GM18526 (cell line): ENCODE results near the gene GJC2.

Experiments
- POLR2A ChIP-seq: IDR thresholded peaks from 3 replicates; pipeline ENCODE4 v1.6.1; 2011; ENCODE audit not compliant: insufficient read length; ENCODE audit errors: extremely low read depth

The GJC2 gene

GRCh38 chr1:228148196-228148861 is 1.4 kb upstream of the GJC2 start:
- no peak for TF ChIP-seq POLR2A

GRCh38 chr1:228148935-228149405 is 760 bp upstream of the GJC2 start:
- no peak for TF ChIP-seq POLR2A

- TF ChIP-seq POLR2A: no peak
Observed at GRCh38 chr1:228150120-228150460, 360 bp downstream of the GJC2 start.

- no peak for TF ChIP-seq POLR2A
Observed at GRCh38 chr1:228150461-228151179, 890 bp downstream of the GJC2 start.

GRCh38 chr1:228151180-228151925 is 1.6 kb downstream of the GJC2 start:
- TF ChIP-seq POLR2A: no peak

- no peak for TF ChIP-seq POLR2A
Observed at GRCh38 chr1:228152097-228152917, 2.6 kb downstream of the GJC2 start.

- no peak for TF ChIP-seq POLR2A
Observed at GRCh38 chr1:228152918-228153258, 3.2 kb downstream of the GJC2 start.

GRCh38 chr1:228154021-228154669 is 4.4 kb downstream of the GJC2 start:
- no peak for TF ChIP-seq POLR2A

- TF ChIP-seq POLR2A: no peak
Observed at GRCh38 chr1:228154670-228155571, 5.2 kb downstream of the GJC2 start.

GRCh38 chr1:228155596-228156514 is 6.1 kb downstream of the GJC2 start:
- TF ChIP-seq POLR2A: no peak

GRCh38 chr1:228156515-228156881 is 6.8 kb downstream of the GJC2 start:
- TF ChIP-seq POLR2A: no peak

GRCh38 chr1:228156941-228157728 is 7.4 kb downstream of the GJC2 start:
- TF ChIP-seq POLR2A: no peak
